SK-N-SH treated with all-trans-retinoic acid at 6 μM for 48 hours (cell line): ENCODE results near the gene STXBP2.

ENCODE experiments used
- ATAC-seq: fragments of 200-7000 bp; cut with Tn5 transposase; 3 replicates; pipeline ENCODE4 v1.9.1; 2020; ENCODE audit warnings: mild to moderate bottlenecking, moderate library complexity
- ARNTL ChIP-seq: fragments of 450-650 bp; formaldehyde crosslinking; IDR thresholded peaks from 2 replicates; pipeline ENCODE4 v1.5.0; 2020; ENCODE audit warnings: low read depth, mild to moderate bottlenecking, moderate library complexity, borderline replicate concordance
- BACH2 ChIP-seq: fragments of 250-450 bp; sonication (Bioruptor Pico); IDR thresholded peaks from 2 replicates; pipeline ENCODE4 v1.9.0; 2021; ENCODE audit warnings: mild to moderate bottlenecking, borderline replicate concordance
- CREB5 ChIP-seq: fragments of 250-450 bp; sonication (Bioruptor Pico); IDR thresholded peaks from 2 replicates; pipeline ENCODE4 v1.5.1; 2020; ENCODE audit warnings: low read depth, mild to moderate bottlenecking, moderate library complexity
- CSDC2 ChIP-seq: fragments of 250-450 bp; sonication (Bioruptor Pico); IDR thresholded peaks from 2 replicates; pipeline ENCODE4 v1.5.0; 2020; ENCODE audit warnings: mild to moderate bottlenecking, moderate library complexity
- CSRNP3 ChIP-seq: fragments of 250-450 bp; sonication (Bioruptor Pico); IDR thresholded peaks from 2 replicates; pipeline ENCODE4 v1.5.1; 2021; ENCODE audit warnings: mild to moderate bottlenecking, moderate library complexity
- ISL1 ChIP-seq: fragments of 250-450 bp; sonication (Bioruptor Pico); IDR thresholded peaks from 2 replicates; pipeline ENCODE4 v2.1.2; 2022; ENCODE audit warnings: mild to moderate bottlenecking, moderate library complexity
- OSR1 ChIP-seq: fragments of 250-450 bp; sonication (Bioruptor Pico); IDR thresholded peaks from 2 replicates; pipeline ENCODE4 v1.8.0; 2022; ENCODE audit warnings: moderate library complexity, mild to moderate bottlenecking, inconsistent platforms
- POU6F1 ChIP-seq: fragments of 250-450 bp; sonication (Bioruptor Pico); IDR thresholded peaks from 2 replicates; pipeline ENCODE4 v1.8.0; 2021; ENCODE audit warnings: low read depth, mild to moderate bottlenecking, moderate library complexity, borderline replicate concordance
- PPARA ChIP-seq: fragments of 250-450 bp; sonication (Bioruptor Pico); IDR thresholded peaks from 2 replicates; pipeline ENCODE4 v1.5.0; 2020; ENCODE audit warnings: mild to moderate bottlenecking, borderline replicate concordance
- RARB ChIP-seq: fragments of 250-450 bp; sonication (Bioruptor Pico); IDR thresholded peaks from 2 replicates; pipeline ENCODE4 v1.8.0; 2021; ENCODE audit warnings: mild to moderate bottlenecking, moderate library complexity
- SNAI2 ChIP-seq: fragments of 250-450 bp; sonication (Bioruptor Pico); IDR thresholded peaks from 2 replicates; pipeline ENCODE4 v1.5.0; 2020; ENCODE audit warnings: mild to moderate bottlenecking, moderate library complexity
- TCF4 ChIP-seq: fragments of 250-450 bp; sonication (Bioruptor Pico); IDR thresholded peaks from 2 replicates; pipeline ENCODE4 v1.8.0; 2021; ENCODE audit warnings: mild to moderate bottlenecking, moderate library complexity, borderline replicate concordance
- TOX ChIP-seq: fragments of 250-450 bp; sonication (Bioruptor Pico); IDR thresholded peaks from 2 replicates; pipeline ENCODE4 v1.8.0; 2021; ENCODE audit warnings: mild to moderate bottlenecking, moderate library complexity, borderline replicate concordance
- TSHZ2 ChIP-seq: fragments of 250-450 bp; sonication (Bioruptor Pico); IDR thresholded peaks from 2 replicates; pipeline ENCODE4 v1.5.0; 2020; ENCODE audit warnings: mild to moderate bottlenecking, moderate library complexity
- ZFP30 ChIP-seq: fragments of 450-650 bp; formaldehyde crosslinking; IDR thresholded peaks from 2 replicates; pipeline ENCODE4 v1.5.0; 2022; ENCODE audit warnings: mild to moderate bottlenecking, moderate library complexity
- ZNF565 ChIP-seq: fragments of 450-650 bp; formaldehyde crosslinking; conservative IDR thresholded peaks from 2 replicates; pipeline ENCODE4 v1.5.0; 2020; ENCODE audit warnings: low read depth, mild to moderate bottlenecking, moderate library complexity
- ZNF70 ChIP-seq: fragments of 450-650 bp; formaldehyde crosslinking; IDR thresholded peaks from 2 replicates; pipeline ENCODE4 v1.5.0; 2020; ENCODE audit warnings: mild to moderate bottlenecking, moderate library complexity

Gene STXBP2

GRCh38 chr19:7685546-7686445, 48.9 kb downstream of the STXBP2 start:
- TF ChIP-seq TOX (CRISPR knock-in tag), result no peak
- TF ChIP-seq ARNTL (CRISPR knock-in tag), result no peak
- TF ChIP-seq TSHZ2, result no peak
- TF ChIP-seq ISL1 (CRISPR knock-in tag), result no peak
- TF ChIP-seq TCF4 (CRISPR knock-in tag), result no peak
- TF ChIP-seq CSRNP3, result no peak
- TF ChIP-seq BACH2 (CRISPR knock-in tag), result no peak
- no peak for TF ChIP-seq ZNF565 (CRISPR knock-in tag)
- TF ChIP-seq SNAI2 (CRISPR knock-in tag), result no peak
- TF ChIP-seq CSDC2 (CRISPR knock-in tag), result no peak
- TF ChIP-seq ZFP30 (CRISPR knock-in tag), result no peak
- TF ChIP-seq PPARA (CRISPR knock-in tag), result no peak
- TF ChIP-seq CREB5 (CRISPR knock-in tag), result no peak
- no peak for TF ChIP-seq OSR1 (CRISPR knock-in tag)
- no peak for TF ChIP-seq ZNF70
- no peak for ATAC-seq

- no peak for TF ChIP-seq TSHZ2
- TF ChIP-seq POU6F1 (CRISPR knock-in tag), result no peak
- TF ChIP-seq ZNF70, result no peak
- no peak for TF ChIP-seq OSR1 (CRISPR knock-in tag)
- no peak for TF ChIP-seq CSRNP3
- TF ChIP-seq RARB (CRISPR knock-in tag), result no peak
- TF ChIP-seq CREB5 (CRISPR knock-in tag), result no peak
- TF ChIP-seq ZNF565 (CRISPR knock-in tag), result no peak
- peak; percentile 27; the same call in 2 of the 3 replicates for ATAC-seq
Measured at GRCh38 chr19:7687177-7687576, 50.3 kb downstream of the STXBP2 start.
